Sigmoid colon (tissue), 4 donors: ENCODE data around the gene TAF1B.

Source experiments
- EP300 ChIP-seq, 4 donors: sonication (generic); formaldehyde crosslinking; IDR thresholded peaks; one replicate each; pipeline ENCODE4 v1.6.1; 2017; ENCODE audit warnings: antibody characterized with exemption in 4 of 4
- POLR2A ChIP-seq, 2 donors: fragments of 450-650 bp; IDR thresholded peaks; one replicate each; pipeline ENCODE4 v1.6.1; 2016; ENCODE audit warnings: antibody characterized with exemption in 2 of 2, mild to moderate bottlenecking in 2 of 2, moderate library complexity in 2 of 2
- TF ChIP-seq, protein P1 (sequence below), 4 experiments: fragments of 450-650 bp in 3 of 4; fragments of 200-600 bp in 1 of 4; IDR thresholded peaks; one replicate each; pipeline ENCODE4 v1.5.1; 2016 to 2019; ENCODE audit warnings: antibody characterized with exemption in 4 of 4, mild to moderate bottlenecking in 3 of 4, moderate library complexity in 2 of 4

DNA sequence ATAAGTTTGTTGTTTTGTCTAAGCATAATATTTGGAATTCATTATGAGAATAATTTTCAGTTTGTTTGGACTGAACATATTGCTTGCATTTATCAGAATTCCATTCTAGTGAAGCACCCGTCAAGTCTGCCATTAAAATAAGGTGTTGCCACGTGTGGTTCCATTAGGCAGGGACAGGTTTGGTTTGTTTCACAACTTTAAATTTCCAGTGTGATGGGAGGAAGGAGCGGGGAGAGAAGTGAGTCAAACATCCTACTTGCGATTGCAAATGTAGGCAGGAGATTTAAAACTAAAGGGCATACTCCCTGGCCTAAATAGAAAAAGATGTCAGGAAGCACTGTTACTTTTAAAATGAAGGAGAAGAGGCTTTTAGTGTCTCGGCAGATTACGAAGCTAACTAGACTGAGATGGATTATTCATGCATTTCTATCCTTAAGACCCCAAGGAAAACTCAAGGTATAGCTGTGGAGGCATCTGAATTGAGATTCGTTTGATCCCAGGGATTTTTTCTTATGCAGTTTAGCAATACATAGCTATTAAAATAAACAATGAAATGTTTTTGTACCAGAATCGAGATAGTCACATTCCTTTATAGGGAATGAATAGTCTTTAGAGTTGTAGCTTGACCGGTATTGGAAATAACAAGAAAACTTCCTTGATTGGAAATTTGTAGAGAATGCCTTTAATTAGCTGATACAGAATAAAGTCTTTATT, 128.0 kb downstream of the TAF1B start:
- TF ChIP-seq POLR2A (IDR thresholded peaks at IDR 0.05) (no peak), EP300 (IDR thresholded peaks at IDR 0.05) (no peak)
- TF ChIP-seq, protein P1, sequence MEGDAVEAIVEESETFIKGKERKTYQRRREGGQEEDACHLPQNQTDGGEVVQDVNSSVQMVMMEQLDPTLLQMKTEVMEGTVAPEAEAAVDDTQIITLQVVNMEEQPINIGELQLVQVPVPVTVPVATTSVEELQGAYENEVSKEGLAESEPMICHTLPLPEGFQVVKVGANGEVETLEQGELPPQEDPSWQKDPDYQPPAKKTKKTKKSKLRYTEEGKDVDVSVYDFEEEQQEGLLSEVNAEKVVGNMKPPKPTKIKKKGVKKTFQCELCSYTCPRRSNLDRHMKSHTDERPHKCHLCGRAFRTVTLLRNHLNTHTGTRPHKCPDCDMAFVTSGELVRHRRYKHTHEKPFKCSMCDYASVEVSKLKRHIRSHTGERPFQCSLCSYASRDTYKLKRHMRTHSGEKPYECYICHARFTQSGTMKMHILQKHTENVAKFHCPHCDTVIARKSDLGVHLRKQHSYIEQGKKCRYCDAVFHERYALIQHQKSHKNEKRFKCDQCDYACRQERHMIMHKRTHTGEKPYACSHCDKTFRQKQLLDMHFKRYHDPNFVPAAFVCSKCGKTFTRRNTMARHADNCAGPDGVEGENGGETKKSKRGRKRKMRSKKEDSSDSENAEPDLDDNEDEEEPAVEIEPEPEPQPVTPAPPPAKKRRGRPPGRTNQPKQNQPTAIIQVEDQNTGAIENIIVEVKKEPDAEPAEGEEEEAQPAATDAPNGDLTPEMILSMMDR (IDR thresholded peaks at IDR 0.05) = no peak
